Neural progenitor cell (in vitro differentiated cells): ENCODE data around the gene TNNT3.

Source experiments
- CTCF ChIP-seq: fragments of 200-600 bp; sonication (generic); IDR thresholded peaks from 2 replicates; pipeline ENCODE4 v1.5.1; 2017; ENCODE audit warnings: antibody characterized with exemption, mild to moderate bottlenecking
- EZH2 ChIP-seq: fragments of 200-600 bp; sonication (generic); IDR thresholded peaks from 2 replicates; pipeline ENCODE4 v1.6.1; 2017; ENCODE audit warnings: antibody characterized with exemption, mild to moderate bottlenecking, moderate library complexity
- EZH2phosphoT487 ChIP-seq: fragments of 200-600 bp; sonication (generic); IDR thresholded peaks from 2 replicates; pipeline ENCODE4 v1.6.1; 2017; ENCODE audit warnings: antibody characterized with exemption

GRCh38 chr11:1946812-1947484 lies 27.4 kb downstream of the TNNT3 start, which contains the start of gene MRPL23:
- TF ChIP-seq CTCF, result no peak
- no peak for TF ChIP-seq EZH2
- no peak for TF ChIP-seq EZH2phosphoT487
